HG03025 (cell line): ENCODE measurements around the gene CKLF.
"Not testable (repeated sequence)": the region's sequence is repeated elsewhere in the genome, so short reads cannot be mapped to it uniquely, and the experiment has no call there.

Experiments used
- ATAC-seq: cut with Tn5 transposase; IDR thresholded peaks from one replicate; pipeline ENCODE4 v1.9.1; 2021; ENCODE audit warnings: mild to moderate bottlenecking, moderate library complexity; ENCODE audit not compliant: unreplicated experiment, low FRiP score

CKLF gene, protein sequence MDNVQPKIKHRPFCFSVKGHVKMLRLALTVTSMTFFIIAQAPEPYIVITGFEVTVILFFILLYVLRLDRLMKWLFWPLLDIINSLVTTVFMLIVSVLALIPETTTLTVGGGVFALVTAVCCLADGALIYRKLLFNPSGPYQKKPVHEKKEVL

GRCh38 chr16:66552286-66553177 lies at the start of gene CKLF:
CKLF (plus strand) TSS chr16:66552576; CDS start chr16:66552716, 140 bp downstream.
- peak; percentile 63 for ATAC-seq

DNA sequence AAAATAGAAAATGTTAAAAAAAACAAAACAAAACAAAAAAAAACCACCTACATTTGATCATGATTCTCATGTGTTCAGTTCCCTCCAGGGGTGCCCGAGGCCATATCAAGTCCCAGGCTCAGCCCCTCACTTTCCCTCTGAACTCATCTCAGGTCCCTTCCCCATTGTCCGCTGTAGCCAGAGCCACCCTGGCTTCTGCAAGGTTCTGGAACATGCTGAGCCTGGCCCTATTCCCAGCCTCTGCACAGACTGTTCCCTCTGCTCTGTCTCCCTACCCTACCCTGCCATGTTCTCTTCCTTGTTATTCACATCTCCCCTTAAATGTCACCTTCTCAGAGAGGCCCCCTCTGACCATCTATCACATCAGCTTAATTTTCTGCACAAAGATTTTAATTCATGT lies 49.3 kb upstream of the CKLF start:
- no peak for ATAC-seq

DNA sequence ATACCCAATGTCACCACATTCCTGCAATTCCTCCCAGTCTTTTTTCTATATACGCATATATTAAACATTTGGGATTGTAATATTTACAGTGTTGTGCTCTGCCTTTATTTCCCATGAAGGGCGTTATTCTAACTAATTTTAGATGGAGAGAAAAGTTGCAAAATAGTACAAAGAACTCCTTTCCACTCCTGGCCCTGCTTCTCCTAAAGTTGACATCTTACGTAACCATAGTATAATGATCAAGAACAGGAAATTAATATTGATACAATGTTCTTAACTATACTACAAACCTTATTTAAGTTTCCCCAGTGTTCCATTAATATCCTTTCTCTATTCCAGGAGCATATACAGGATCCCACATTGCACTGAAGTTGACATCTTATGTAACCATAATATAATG lies 48.8 kb upstream of the CKLF start:
- no peak for ATAC-seq

GRCh38 chr16:66507731-66508239 lies 44.6 kb upstream of the CKLF start:
- no peak for ATAC-seq

- no peak for ATAC-seq
Observed at GRCh38 chr16:66508248-66508913, 44.0 kb upstream of the CKLF start.

GRCh38 chr16:66508914-66509496 lies 43.4 kb upstream of the CKLF start:
- ATAC-seq, result no peak

- ATAC-seq, result no peak
Observed at GRCh38 chr16:66509576-66509975, 42.8 kb upstream of the CKLF start.

DNA sequence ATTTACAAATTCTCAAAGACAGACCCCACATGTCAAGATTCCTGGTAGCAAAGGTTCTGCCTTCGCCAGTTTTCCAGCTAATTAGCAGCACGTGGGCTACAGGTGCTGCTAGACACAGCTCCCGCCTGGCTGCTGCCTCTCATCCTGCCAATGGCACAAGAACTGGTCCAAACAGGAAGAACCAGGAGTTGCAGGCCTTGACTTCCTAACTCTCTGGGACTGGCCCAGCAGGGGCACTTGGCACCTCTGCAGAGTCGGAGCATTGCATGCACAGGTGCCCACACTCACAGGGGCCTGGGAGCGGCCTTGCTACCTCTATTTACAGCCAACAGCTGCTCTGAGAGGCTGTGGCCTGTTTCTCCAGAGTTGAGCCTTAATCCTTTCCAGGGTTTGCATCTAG lies 42.1 kb upstream of the CKLF start:
- no peak for ATAC-seq

GRCh38 chr16:66510711-66511601 lies 41.4 kb upstream of the CKLF start:
- ATAC-seq, result no peak

GRCh38 chr16:66511602-66512271 lies 40.6 kb upstream of the CKLF start:
- no peak for ATAC-seq

DNA sequence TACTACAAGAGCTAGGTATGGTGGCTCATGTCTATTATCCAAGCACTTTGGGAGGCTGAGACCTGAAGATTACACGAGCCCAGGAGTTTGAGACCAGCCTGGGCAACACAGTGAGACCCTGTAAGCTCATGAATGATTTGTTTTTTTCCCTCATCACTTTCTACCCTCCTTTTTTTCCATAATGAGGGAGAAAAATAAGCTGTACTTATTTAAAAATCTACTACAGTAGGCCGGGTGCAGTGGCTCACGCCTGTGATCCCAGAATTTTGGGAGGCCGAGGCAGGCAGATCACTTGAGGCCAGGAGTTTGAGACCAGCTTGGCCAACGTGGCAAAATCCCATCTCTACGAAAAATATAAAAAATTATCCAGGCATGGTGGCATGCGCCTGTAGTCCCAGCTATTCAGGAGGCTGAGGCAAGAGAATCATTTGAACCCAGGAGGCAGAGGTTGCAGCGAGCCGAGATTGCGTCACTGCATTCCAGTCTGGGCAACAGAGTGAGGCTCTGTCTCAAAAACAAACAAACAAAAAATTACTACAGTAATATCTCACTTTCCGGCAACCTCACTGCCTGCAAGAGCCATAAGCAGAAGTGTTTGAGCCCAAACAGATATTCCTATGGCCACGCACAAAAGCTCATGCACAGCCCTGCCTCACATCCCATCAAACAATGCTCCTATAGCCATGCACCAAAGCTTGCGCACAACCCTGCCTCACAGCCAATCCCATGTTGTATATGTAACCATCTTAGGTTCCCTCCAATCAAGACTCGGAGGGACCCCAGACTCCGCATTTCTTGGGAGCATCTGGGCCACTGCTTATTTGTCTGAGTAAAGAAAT lies 39.9 kb upstream of the CKLF start:
- no peak for ATAC-seq

DNA sequence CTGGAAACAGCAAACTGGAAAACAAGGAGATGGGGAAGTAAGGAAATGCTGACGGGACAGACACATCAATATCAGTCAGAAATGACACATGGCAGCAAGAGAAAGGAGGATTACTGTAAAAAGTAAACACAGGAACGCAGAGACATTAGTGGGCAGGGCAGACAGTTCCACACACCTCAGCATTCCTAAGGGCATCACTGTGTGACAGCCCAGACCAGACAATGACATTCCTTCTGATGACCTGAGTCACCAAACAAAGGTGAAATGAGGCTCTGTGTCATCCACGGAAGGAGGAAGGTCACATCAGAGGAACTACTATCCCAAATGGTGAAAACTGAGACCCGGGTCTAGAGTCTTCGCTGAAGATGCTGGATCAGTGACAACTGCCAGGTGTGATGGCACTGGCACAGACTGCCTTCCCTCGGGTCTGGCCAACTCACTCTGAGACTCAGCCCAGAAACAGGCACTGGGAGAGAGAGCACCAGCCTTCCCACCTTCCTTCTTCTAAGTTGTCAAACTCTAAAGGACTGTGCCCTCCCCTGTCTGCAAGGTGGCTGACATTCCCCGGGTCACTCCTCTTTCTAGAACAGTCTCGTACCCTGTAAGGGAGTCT lies 39.2 kb upstream of the CKLF start:
- no peak for ATAC-seq

- not testable (repeated sequence) for ATAC-seq
Observed at GRCh38 chr16:66514391-66514790, 38.0 kb upstream of the CKLF start.

DNA sequence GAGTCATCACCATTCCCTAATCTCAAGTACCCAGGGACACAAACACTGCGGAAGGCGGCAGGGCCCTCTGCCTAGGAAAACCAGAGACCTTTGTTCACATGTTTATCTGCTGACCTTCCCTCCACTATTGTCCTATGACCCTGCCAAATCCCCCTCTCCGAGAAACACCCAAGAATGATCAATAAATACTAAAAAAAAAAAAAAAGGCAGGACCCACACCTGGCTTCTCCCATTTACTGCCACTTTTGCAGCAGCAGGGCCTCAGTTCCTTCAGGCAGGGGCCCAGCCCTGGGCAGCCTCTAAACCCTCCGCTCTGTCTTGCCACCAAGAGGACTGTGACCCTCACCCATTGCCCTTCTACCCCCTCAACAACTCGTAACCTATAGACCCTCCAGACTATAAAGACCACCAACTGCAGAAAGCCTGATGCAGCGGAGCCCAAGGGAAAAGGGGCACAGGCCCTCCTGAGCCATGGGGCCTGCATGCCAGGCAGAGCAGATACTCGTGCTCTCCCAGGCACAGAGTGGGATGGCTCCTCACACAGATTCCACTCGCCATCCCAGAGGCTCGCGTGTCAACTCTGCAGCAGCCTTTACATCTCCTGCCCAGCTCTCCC lies 37.3 kb upstream of the CKLF start:
- ATAC-seq, result not testable (repeated sequence)

GRCh38 chr16:66515596-66516508 lies 36.5 kb upstream of the CKLF start:
- no peak for ATAC-seq

- ATAC-seq, result peak; percentile 6
Observed at GRCh38 chr16:66516509-66516807, 35.9 kb upstream of the CKLF start.
